Measurements from ENCODE around the gene ABCC3. TPM values are rescaled to one million over a fixed set of nuclear protein-coding genes. Genes with fewer than 3 reads are reported as not detected.

ABCC3 gene
- total and polyA plus RNA-seq, 2 donors (not counting 3 experiments of a cell fraction or from before 2014, with no cell fraction given): 1.1 to 2.6 TPM

GRCh38 chr17:50594892-50595291 lies 39.8 kb upstream of the ABCC3 start:
- no peaks in the 10 kb centered on the region for H3K9me3 ChIP-seq (replicated peaks; ENCODE audit: control insufficient read depth, insufficient read depth, low read length)
- POLR2A ChIA-PET: no interaction called here
- TF ChIP-seq POLR2A (IDR thresholded peaks at IDR 0.05; ENCODE audit: low read depth, low read length): no peak
- TF ChIP-seq POLR2AphosphoS5 (IDR thresholded peaks at IDR 0.05; ENCODE audit: insufficient read depth, low read depth, low read length): no peak
- TF ChIP-seq MYC (IDR thresholded peaks at IDR 0.05; ENCODE audit: low read depth, low read length): no peak
- no peak for TF ChIP-seq JUN (IDR thresholded peaks at IDR 0.05; ENCODE audit: borderline replicate concordance, insufficient read depth, insufficient read length, low read depth)
- TF ChIP-seq GATA2 (IDR thresholded peaks at IDR 0.05; ENCODE audit: insufficient read depth, insufficient read length, low read depth, low read length): no peak
- TF ChIP-seq EZH2 (IDR thresholded peaks at IDR 0.05; ENCODE audit: borderline replicate concordance, low read depth, low read length, severe bottlenecking): no peak
- H3K4me2 ChIP-seq (ENCODE audit: insufficient read depth, low read length): no peak overlapping the region
- H3K27ac ChIP-seq (ENCODE audit: insufficient read depth, low read depth, low read length): no peak overlapping the region
- BruUV-seq (replicated peaks): no TSS peak
- H3K36me3 ChIP-seq (ENCODE audit: control insufficient read depth in 2 of 2, extremely low read depth in 1 of 2, insufficient read depth in 2 of 2, low read length in 2 of 2): no peaks in the 10 kb centered on the region
- H3K79me2 ChIP-seq (ENCODE audit: control insufficient read depth, insufficient read depth, low read length): no peaks in the 10 kb centered on the region
- H3K4me1 ChIP-seq (ENCODE audit: control insufficient read depth, extremely low read depth, insufficient read depth, low read length): no peaks in the 10 kb centered on the region
- no peak for DNase-seq (ENCODE audit: low read depth, low spot score)
- CTCF ChIA-PET: interaction anchor here (1.0 to 1.5 kb wide), 2 partner anchors 9 to 30 kb away, joined by 4 read pairs; no protein-coding TSS in a partner anchor
- no peak for FAIRE-seq
- H3K27me3 ChIP-seq (ENCODE audit: control insufficient read depth in 2 of 2, insufficient read depth in 2 of 2, low read length in 2 of 2): no peaks in the 10 kb centered on the region
- intact Hi-C loops (cut with micrococcal nuclease): no loop called here
- no peak overlapping the region for H3K9ac ChIP-seq (replicated peaks; ENCODE audit: extremely low read depth, insufficient read depth, low read length)
- no peak overlapping the region for H3K4me3 ChIP-seq (replicated peaks in 1 of 3; ENCODE audit: insufficient read depth in 1 of 3, low read depth in 1 of 3, low read length in 3 of 3)
- no peaks in the 10 kb centered on the region for H3K9me1 ChIP-seq (replicated peaks; ENCODE audit: control insufficient read depth, extremely low read depth, insufficient read depth, low read length)
- no peaks in the 10 kb centered on the region for H4K20me1 ChIP-seq (replicated peaks; ENCODE audit: control insufficient read depth, extremely low read depth, insufficient read depth, low read length)
- H2AFZ ChIP-seq (ENCODE audit: low read depth, low read length): no peak overlapping the region
- dilution Hi-C loops (cut with MboI; ENCODE audit: extremely low pct_ligation_motif_present, low sequenced_read_pairs): no loop called here

- H3K9ac ChIP-seq (replicated peaks; ENCODE audit: extremely low read depth, insufficient read depth, low read length): no peak overlapping the region
- no peaks in the 10 kb centered on the region for H3K36me3 ChIP-seq (ENCODE audit: control insufficient read depth in 2 of 2, extremely low read depth in 1 of 2, insufficient read depth in 2 of 2, low read length in 2 of 2)
- intact Hi-C loops (cut with micrococcal nuclease): loop anchor here (1.0 kb wide), 2 partner anchors 30 to 85 kb away; no protein-coding TSS in a partner anchor
- H3K27me3 ChIP-seq (ENCODE audit: control insufficient read depth in 2 of 2, insufficient read depth in 2 of 2, low read length in 2 of 2): no peaks in the 10 kb centered on the region
- H3K9me3 ChIP-seq (replicated peaks; ENCODE audit: control insufficient read depth, insufficient read depth, low read length): no peaks in the 10 kb centered on the region
- no peak overlapping the region for H3K4me3 ChIP-seq (replicated peaks in 1 of 3; ENCODE audit: insufficient read depth in 1 of 3, low read depth in 1 of 3, low read length in 3 of 3)
- no peak overlapping the region for H3K27ac ChIP-seq (ENCODE audit: insufficient read depth, low read depth, low read length)
- TF ChIP-seq CTCF (IDR thresholded peaks at IDR 0.05; ENCODE audit: extremely low read depth in 1 of 2, insufficient read depth in 1 of 2, low read depth in 1 of 2, low read length in 2 of 2) (peak; percentile 36 to 55), EZH2 (IDR thresholded peaks at IDR 0.05; ENCODE audit: borderline replicate concordance, low read depth, low read length, severe bottlenecking) (no peak)
- POLR2A ChIA-PET: no interaction called here
- H4K20me1 ChIP-seq (replicated peaks; ENCODE audit: control insufficient read depth, extremely low read depth, insufficient read depth, low read length): no peaks in the 10 kb centered on the region
- no TSS peak for BruUV-seq (replicated peaks)
- DNase-seq (ENCODE audit: low read depth, low spot score) (no peak), FAIRE-seq (no peak)
- dilution Hi-C loops (cut with MboI; ENCODE audit: extremely low pct_ligation_motif_present, low sequenced_read_pairs): no loop called here
- CTCF ChIA-PET: interaction anchor here (0.6 to 1.4 kb wide), 5 partner anchors 29 to 98 kb away, joined by 3 to 10 read pairs (median 4); no protein-coding TSS in a partner anchor
- no peak overlapping the region for H3K4me2 ChIP-seq (ENCODE audit: insufficient read depth, low read length)
- H3K9me1 ChIP-seq (replicated peaks; ENCODE audit: control insufficient read depth, extremely low read depth, insufficient read depth, low read length): no peaks in the 10 kb centered on the region
- no peak overlapping the region for H2AFZ ChIP-seq (ENCODE audit: low read depth, low read length)
- H3K79me2 ChIP-seq (ENCODE audit: control insufficient read depth, insufficient read depth, low read length): no peaks in the 10 kb centered on the region
- no peaks in the 10 kb centered on the region for H3K4me1 ChIP-seq (ENCODE audit: control insufficient read depth, extremely low read depth, insufficient read depth, low read length)
These were observed 38.3 kb upstream of the ABCC3 start for GRCh38 chr17:50596191-50597037.

All from endothelial cell of umbilical vein (primary cell).